Measurements from ENCODE around the gene SYDE2. TPM values are rescaled to one million over a fixed set of nuclear protein-coding genes. Genes with fewer than 3 reads are reported as not detected.
"Not testable (repeated sequence)": the region's sequence is repeated elsewhere in the genome, so short reads cannot be mapped to it uniquely, and the experiment has no call there.

Gene SYDE2
- total RNA-seq, 1 donor from 2014 or later = 20.2 TPM

DNA sequence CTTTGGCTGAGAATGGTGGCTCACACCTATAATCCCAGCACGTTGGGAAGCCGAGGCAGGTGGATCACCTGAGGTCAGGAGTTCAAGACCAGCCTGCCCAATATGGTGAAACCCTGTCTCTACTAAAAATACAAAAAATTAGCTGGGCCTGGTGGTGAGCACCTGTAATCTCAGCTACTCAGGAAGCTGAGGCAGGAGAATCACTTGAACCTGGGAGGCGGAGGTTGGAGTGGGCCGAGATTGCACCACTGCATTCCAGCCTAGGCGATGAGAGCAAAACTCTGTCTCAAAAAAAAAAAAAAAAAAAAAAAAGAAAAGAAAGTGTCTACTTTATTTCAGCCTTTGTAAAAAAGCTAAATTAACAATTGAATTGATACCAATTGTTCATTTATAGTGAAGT, 62.4 kb downstream of the SYDE2 start:
- intact Hi-C loops (cut with DNase I); DNase-seq (ENCODE audit: low spot score): not testable (repeated sequence)

DNA sequence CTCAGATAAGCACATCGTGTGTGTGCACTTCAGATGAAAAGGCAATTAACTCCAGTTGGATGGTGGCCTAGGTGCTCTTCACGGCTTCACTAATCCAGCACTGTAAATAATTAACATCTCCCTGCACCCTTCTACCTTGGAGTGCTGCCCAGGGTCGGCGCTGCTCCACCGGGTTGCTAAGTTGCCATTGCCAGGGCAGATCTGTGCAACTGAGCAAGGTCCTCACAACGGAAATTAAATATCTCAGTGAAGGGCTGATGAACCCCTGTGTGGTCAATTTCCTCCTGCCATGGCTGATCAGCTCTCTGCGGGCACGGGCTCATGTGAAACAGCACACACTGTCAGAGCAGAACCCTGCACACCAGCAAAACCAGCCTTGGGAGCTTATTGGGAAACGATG, 63.2 kb downstream of the SYDE2 start:
- DNase-seq (ENCODE audit: low spot score) = no peak
- intact Hi-C loops (cut with DNase I) = no loop called here

DNA sequence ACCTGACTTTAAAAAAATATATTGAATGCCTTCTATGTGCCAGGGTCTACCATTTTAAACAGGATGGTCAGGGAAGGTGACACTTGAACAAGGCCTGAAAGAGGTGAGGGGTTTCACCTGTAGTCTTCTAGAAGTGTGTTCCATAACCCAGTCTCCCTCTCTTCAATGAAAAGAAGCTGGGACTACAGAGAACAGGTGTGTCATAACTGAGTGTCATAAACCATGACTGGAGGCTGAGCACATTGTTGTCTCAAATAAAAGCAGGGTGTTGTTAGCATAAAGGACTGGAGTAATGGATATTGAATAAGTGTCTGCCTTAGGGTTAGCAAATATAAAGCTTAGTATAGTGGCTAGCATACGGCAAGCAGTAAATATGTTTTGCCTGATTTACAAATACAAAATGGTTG, 65.4 kb downstream of the SYDE2 start:
- intact Hi-C loops (cut with DNase I) = no loop called here
- no peak for DNase-seq (ENCODE audit: low spot score)

DNA sequence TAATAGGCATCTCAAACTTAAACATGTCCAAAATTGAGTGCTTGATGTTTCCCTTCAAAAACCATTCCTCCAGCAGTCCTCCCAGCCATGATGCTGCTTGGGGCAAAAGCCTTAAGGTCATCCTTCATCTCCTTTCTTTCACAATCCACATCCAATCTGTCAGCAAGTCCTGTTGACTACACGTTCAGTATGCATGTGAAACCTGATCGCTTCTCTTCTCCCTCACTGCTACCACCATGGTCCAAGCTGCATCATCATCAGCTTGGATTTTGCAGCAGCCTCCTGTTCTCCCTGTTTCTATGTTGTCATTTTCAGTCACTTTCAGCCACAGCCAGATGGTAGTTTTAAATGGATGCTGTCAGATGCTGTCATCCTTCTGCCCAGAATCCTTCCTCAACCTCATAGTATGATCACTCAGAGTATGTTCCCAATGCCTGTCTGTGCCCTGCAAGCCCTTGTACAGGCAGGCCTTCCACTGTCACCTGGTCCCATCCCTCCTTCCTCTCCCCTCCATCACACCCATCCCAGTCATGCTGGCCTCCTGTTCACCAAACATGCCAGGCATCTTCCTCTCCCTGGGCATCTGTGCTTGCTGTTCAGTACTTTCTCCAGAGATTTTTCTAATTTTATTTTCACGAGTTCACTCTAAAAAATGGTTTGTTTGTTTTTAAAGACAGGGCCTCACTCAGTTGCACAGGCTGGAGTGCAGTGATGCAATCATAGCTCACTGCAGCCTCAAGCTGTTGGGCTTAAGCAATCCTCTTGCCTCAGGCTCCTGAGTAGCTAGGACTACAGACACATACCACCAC, 66.0 kb downstream of the SYDE2 start:
- intact Hi-C loops (cut with DNase I) = no loop called here
- no peak for DNase-seq (ENCODE audit: low spot score)

DNA sequence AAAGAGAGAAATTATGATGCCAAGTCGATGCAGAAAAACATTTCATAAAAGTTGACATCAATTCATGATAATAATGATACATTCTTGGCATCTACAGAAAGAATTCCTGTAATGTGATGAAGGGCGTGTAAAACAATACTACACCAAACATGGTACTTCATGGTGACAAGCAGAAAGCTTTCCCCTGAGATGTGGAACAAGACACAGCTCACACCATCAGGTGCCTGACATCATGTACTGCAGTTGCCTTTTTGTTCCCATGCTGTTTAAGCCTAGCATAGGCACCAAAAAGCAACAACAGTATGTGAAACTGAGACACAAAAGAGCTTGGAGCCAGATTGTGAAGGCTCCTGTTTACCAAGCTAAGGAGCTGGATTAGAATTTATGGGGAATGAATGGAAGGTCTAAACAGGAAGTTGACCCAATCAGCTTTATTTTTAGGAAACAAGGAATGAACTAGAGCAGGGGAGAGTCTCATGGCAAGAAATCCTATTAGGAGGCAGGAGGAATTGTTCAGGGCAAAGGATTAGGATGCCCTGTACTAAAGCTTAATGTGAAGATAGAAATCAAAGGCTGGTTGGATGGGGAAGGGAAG, 67.2 kb downstream of the SYDE2 start:
- no peak for DNase-seq (ENCODE audit: low spot score)
- intact Hi-C loops (cut with DNase I) = no loop called here

DNA sequence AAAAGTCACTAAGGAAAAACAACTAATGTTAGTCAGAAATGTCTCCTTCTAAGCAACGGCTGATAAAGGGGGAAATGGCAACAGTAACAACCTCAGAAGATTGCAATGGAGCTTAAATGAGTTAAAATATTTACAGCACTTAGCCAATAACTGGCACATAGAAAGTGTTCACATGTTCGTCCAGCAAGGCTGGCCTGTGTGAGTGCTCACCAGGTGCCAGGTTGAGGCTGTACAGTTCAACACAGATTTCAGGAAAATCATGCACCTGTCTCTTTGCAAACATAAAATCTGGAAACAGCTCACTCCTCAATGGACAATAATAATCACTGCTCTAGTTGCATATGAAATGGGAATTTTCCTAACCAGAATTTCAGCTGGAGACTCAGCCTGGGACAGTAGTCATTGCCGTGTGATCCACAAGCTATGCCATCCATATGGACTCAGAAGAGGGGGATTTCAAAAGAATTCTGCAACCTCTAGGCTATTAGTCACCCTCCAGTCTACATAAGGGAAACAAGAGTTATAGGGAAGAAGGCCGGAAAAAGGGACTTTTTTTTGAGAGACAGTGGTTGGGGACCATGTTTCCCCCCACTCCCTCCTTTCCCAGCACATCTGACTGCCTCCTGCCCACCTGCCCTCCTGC, 68.6 kb downstream of the SYDE2 start:
- intact Hi-C loops (cut with DNase I) = no loop called here
- no peak for DNase-seq (ENCODE audit: low spot score)

DNA sequence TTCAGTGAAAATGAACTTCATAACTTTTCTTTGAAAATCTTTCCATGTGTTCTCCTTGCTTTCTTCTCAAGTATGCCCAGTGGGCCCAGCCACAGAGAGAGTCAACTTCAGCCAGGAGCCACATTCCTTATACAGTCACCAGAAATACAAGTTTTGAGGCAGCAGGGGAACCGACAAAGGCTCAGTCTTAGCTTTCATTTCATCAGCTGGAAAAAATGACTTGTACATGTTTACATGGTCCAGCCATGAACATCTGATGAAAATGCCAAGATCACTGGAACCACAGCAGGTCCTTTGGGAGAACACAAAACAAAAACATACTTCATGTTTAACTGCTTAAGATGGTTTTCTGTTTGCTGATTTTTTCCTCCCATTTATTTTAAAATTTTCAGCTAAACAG, 72.5 kb downstream of the SYDE2 start:
- DNase-seq (ENCODE audit: low spot score) = no peak
- intact Hi-C loops (cut with DNase I) = no loop called here

DNA sequence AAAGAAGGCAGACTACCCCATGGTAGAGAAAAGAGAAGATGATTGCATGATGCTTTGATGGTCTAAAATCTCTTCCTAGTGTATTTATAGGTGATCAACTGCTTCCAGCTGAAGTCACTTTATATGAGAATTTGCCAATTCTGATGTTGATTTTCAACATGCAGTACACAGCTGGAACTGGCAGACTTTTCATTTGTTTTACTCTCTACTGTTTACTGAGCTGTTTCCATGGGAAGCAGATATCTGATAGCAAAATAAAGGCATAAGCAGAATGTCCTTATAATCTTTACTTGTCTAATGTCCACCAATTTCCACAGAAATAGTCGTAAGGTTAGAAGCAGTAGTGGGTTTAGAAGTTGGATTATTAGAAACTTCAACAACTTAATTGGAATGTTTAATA, 74.9 kb downstream of the SYDE2 start:
- no peak for DNase-seq (ENCODE audit: low spot score)
- intact Hi-C loops (cut with DNase I) = no loop called here

DNA sequence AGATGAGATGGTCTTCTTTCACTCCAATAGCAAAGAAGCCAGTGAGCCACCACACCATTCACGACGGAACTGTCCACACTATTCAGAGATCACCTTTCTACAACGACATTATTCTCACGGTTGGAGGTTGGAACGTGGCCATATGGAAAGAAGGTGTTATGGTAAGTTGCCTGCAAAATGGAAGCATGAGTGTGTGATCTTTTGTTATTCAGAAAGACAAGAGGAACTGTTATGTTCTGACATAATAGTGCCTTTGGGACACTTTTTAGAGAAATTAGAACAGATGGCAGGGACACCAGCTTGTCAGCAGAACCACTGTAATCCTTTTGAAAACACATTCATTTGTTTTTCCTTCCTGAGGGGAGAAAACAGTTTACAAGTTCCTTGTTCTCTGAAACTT, 76.7 kb downstream of the SYDE2 start:
- intact Hi-C loops (cut with DNase I) = no loop called here
- no peak for DNase-seq (ENCODE audit: low spot score)

DNA sequence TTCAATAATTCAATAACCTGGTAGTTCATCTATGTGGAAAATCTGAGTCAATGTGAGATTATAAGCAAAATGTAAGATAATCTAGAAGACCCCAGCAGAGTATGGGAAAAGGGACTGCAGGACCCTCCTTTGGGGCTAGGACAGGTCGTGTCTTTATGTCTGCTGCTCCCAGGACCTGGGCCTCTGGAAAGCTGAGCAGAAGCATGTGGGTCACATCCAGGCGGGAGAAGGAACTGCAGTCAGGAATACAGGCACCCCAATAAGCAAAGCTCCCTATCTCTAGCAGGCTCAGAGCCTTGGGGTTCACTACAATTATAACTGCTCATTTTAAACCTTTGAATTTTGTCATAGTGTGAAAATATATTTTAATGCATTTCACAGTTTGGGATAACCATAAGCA, 78.6 kb downstream of the SYDE2 start:
- intact Hi-C loops (cut with DNase I) = no loop called here
- DNase-seq (ENCODE audit: low spot score) = no peak

DNA sequence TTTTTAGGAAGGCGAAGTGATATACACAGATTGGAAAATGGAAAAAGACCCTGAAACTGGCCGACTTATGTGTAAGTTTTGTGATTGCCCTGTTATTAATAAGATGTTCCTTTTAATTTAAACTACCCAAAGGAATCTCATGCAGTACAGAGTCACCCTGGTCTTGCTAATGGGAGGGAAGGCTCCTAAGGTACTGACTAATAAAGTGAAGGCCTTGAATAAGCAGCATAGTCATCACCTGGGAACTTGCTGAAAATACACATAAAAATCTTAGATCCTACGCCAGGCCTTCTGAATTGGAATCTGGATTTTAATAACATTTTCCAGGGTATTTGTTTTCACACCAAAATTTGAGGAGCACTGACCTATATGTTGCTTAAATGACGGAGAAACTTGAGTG, 79.1 kb downstream of the SYDE2 start:
- intact Hi-C loops (cut with DNase I) = no loop called here
- no peak for DNase-seq (ENCODE audit: low spot score)

DNA sequence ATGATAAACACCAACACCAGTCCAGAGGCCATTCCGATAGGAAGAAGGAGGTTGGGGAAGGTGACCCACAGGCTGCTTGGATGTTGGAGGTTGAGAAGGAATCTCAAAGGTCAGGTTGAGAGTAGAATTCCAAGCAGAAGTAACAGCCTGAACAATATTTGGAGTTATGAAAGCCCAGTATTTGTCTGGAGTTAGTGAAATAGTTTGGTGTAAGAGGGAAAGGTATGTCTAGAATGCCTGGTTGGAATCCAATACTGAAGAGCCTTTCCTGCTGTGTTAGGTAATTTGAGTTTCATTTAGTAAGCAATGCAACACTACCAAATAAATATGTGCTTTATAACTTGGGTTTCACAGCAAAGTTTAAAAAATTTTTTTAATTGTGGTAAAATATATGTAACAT, 82.1 kb downstream of the SYDE2 start:
- no peak for DNase-seq (ENCODE audit: low spot score)
- intact Hi-C loops (cut with DNase I) = no loop called here

DNA sequence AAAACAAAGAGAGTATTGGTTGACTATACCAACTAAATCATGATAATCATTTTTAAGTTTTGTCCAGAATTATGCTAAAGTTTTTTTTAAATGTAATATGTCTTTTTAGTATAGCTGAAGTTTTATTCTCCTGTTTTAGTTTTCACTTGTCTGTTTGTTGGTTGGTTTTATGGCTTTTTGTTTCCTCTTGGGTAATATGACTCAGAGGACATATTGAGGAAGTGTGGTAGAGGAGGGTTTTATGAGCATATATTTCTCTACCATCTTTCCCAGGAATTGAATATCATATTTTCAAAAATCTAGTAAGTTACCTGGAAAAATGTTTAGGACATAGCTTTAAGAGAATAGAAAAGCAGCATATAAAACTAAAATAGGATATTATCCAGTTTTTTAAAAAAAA, 84.0 kb downstream of the SYDE2 start:
- intact Hi-C loops (cut with DNase I) = no loop called here
- no peak for DNase-seq (ENCODE audit: low spot score)

DNA sequence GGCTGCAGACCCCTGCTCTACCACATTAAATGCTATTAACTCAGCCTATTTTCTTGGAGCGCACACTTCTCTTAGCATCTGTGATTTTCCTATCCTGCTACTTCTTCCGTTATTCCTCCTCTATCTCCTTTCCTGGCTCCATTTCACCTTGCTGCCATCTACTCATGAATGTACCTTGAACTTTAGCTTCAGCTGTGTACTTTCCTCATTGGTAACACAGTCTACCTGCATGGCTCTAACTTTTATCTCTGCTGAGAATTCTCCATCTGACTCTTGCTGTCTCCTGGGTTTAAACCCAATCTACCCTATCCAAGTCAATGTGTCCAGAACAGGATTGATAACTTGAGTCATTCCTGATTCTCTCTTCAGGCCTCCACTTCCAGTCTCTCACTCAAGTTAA, 84.9 kb downstream of the SYDE2 start:
- DNase-seq (ENCODE audit: low spot score) = no peak
- intact Hi-C loops (cut with DNase I) = no loop called here

DNA sequence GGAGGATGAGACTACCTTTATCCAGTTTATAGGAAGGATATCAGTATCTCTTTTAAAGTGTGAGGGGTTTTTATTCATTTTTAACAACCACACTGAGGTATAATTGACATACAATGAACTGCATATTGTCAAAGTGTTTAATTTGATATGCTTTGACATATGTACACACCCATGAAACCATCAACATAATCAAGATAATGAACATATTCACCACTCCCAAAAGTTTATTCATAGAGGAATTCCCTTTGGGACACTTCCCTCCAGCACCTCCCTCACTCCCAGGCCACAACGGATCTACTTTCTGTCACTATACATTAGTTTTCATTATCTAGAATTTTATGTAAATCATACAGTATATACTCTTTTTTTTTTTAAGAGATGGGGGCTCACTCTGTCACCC, 89.1 kb downstream of the SYDE2 start:
- no peak for DNase-seq (ENCODE audit: low spot score)
- intact Hi-C loops (cut with DNase I) = no loop called here

DNA sequence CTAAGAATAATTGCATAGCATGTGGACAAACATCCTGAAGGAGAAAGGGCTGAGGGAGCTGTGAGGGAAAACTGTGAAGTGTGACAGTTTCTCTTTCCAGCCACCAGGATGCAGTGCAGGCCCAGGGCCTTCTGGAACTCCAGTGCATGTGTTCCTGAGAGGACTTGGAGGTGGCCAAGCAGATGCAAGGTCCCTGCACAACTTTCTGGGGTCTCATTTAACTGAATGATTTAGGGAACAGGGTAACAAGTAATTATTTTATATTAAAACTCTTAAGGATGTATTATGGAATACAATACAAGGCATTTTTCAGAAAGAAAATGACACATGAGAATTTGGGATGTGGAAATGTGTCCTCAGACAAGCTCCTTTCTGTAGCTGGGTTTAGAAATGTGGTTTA, 91.3 kb downstream of the SYDE2 start:
- intact Hi-C loops (cut with DNase I) = loop anchor here (5.0 kb wide), 2 partner anchors 128 to 148 kb away; partner anchors contain the start of gene C1orf52
- no peak for DNase-seq (ENCODE audit: low spot score)

Small RNA genes within 50 kb of the gene (microRNA-seq; reads per million reads assigned to microRNA genes)
- not detected for gene MIR4423

Other genes with a start within 250 kb of the SYDE2 start
- 0.13 TPM for gene MCOLN2, start 203.9 kb downstream of the SYDE2 start, total RNA-seq
- gene MCOLN3, start 152.5 kb downstream of the SYDE2 start, total RNA-seq = 0.94 TPM
- gene C1orf52, start 58.6 kb upstream of the SYDE2 start, total RNA-seq = 17.4 TPM
- gene BCL10, start 75.6 kb upstream of the SYDE2 start, total RNA-seq = 8.7 TPM

Measured in cardiac septum (tissue), 1 donor.